ENCODE measurements around the gene BABAM2.

BABAM2 gene

GRCh38 chr2:28135324-28135723, 244.8 kb downstream of the BABAM2 start:
- DNase-seq: no peak

- DNase-seq: no peak
These were observed 245.3 kb downstream of the BABAM2 start for GRCh38 chr2:28135799-28136198.

DNA sequence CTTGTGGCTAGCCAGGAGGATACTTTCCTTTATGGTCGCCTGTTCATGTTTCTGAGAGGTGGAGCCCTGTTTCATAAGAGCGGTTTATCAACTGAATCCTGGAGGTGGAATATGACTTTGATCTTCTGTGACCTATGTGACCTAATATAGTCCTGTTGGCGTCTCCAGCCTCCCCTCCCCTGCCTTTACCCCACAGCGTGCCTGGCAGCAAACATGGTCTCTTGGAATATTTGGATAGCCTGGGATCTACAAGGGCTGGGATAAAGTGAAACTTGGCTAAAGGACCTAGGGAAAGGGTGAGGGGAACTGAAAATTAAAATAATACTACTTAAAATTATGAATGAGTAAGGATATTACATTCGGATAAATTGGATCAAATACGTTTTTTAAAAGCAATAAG, 246.0 kb downstream of the BABAM2 start:
- no peak for DNase-seq

- no peak for DNase-seq
These were observed 246.7 kb downstream of the BABAM2 start for GRCh38 chr2:28137221-28137620.

- no peak for DNase-seq
These were observed 251.9 kb downstream of the BABAM2 start for GRCh38 chr2:28142386-28142785.

GRCh38 chr2:28148000-28148399, 257.5 kb downstream of the BABAM2 start:
- no peak for DNase-seq

- DNase-seq: no peak
These were observed 258.0 kb downstream of the BABAM2 start for GRCh38 chr2:28148566-28148965.

DNA sequence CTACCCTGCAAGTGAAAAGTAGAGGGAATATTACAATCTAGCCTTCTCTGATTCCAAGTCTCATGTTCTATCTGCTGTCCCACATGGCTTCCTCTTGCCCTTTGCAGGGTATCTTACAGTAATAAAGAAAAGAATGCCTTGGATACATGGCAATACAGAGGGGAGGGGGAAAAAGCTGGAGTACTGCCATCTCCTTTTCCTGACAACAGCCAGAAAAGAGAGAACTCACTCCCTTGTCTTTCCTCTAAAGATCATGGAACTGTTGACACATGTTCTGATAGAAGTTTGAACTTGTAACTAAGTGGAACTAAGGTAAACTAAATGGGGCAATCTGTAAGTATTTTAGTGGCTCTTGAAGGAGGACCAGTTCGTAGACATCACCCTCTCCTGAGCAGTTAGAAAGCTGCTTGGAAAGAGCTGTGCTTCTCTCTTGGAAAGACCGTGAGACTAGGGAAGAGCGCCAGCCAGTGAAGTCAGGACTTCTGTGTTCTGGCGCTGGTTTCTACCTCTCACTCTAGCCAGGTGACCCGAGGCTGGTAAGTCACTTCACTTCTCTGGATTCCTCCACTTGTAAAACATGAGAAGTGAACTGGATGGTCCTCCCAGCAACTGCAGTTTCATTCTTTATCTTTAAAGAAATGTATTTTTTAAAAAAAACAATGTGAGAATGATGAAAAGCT, 259.8 kb downstream of the BABAM2 start:
- DNase-seq: no peak

- no peak for DNase-seq
These were observed 260.5 kb downstream of the BABAM2 start for GRCh38 chr2:28150994-28151393.

- no peak for DNase-seq
These were observed 262.2 kb downstream of the BABAM2 start for GRCh38 chr2:28152585-28153280.

DNA sequence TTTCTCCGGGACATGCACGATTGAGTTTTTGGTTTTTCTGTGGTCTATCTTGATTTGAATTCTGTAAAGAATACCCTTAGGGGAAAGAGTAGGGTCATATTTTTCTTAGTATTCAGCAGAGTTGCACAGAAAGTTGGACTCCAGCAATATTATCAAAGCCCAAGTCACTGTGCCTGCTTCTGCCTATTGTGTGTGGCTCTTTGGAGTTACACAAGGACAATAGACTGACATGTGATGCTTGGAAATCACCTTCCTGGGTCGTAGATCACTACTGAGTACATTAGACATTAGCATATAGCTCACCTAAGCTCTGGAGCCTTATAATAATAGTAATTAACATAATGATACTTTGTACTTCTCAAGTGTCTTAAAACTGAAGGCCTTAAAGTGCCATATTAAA, 263.3 kb downstream of the BABAM2 start:
- DNase-seq: no peak

- DNase-seq: no peak
These were observed 264.6 kb downstream of the BABAM2 start for GRCh38 chr2:28155086-28155485.

GRCh38 chr2:28155627-28156026, 265.1 kb downstream of the BABAM2 start:
- peak in 1 of 2 experiments; percentile 11 for DNase-seq

DNA sequence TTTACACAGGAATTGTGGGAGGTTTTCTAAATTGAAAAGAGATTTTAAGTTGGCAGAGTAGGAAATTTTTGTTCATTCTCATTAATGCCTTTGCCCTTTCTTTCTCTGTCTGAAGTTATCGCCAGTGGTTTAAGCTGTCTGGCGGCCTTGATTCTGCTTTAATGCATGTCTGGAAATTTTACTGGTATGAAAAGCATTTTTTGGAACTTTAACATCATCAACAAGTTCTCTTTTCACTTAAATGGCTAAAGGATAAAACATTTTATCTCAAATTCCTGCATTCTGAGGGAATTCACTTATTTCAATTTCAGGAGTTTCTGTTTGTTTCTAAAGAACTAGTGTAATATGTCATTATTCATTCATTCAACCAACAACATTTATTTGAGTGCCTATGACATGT, 268.3 kb downstream of the BABAM2 start:
- DNase-seq: no peak

DNA sequence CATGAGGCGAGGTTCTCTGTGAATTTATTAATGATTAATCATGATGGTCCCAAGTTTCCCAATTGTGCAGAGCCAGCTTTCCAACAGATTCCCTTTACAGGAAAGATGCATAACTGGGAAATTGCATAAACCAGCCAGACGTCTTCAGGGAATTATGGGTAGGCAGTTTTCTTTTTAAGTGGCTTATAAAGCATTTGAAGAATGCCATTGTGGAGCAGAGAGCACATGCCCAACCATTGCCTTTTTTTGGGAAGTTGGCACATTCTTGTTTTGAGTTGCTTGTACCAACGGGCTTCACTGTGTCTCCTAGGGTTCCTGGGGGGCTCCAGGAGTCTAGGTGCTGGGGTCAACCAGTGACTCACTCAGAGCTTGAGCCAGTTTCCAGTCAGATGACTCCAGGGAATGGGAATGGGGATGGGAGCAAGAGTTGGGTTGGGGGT, 270.5 kb downstream of the BABAM2 start:
- no peak for DNase-seq

DNA sequence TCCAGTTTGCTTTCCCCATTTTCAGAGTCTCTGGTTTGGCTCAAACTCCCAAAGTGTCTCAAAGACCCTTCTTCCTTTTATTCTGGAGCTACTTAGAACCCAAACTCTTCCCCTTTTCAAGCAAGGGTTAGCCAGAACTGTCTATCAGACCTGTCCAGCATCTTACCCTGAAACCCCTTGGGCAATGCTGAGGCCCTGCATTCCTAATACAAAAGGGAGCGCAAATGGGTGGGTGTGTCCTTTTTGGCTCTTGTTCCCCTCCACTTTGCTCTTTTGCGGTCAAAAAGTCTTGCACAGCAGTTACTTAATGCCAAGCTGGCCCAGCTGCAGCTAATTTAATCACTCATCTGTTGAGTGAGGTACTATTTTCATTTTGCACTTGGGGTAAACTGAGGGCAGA, 270.9 kb downstream of the BABAM2 start:
- no peak for DNase-seq

GRCh38 chr2:28162564-28162963, 272.0 kb downstream of the BABAM2 start:
- no peak for DNase-seq

- DNase-seq: no peak
These were observed 272.5 kb downstream of the BABAM2 start for GRCh38 chr2:28163028-28163427.

GRCh38 chr2:28163627-28164279, 273.2 kb downstream of the BABAM2 start:
- no peak for DNase-seq

GRCh38 chr2:28164280-28164801, 273.8 kb downstream of the BABAM2 start:
- DNase-seq: no peak

- no peak for DNase-seq
These were observed 274.6 kb downstream of the BABAM2 start for GRCh38 chr2:28165087-28165635.

GRCh38 chr2:28166956-28167355, 276.4 kb downstream of the BABAM2 start:
- no peak for DNase-seq

DNA sequence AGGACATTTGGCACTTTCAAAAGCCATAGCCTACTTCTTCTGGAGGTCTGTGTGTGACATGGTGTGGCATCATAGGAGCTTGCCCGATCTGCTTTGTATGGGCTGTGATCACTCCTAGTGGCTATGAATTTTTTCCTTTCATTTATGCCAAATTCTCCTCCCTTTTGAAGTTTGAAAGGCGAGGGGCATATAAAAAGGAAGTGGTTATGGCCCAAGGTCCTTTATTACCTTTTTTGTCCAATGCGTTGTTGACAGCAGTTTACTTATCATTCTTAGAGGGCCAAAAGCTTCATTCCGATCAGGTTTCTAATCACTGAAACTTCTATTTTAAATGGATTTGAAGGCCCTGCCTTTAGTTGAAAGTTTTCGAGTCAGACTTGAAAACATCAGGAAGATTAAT, 277.8 kb downstream of the BABAM2 start:
- DNase-seq: no peak

- DNase-seq: no peak
These were observed 279.0 kb downstream of the BABAM2 start for GRCh38 chr2:28169492-28169891.
